SKM-1 treated with dmso at 0.1 percent for 144 hours (cell line): ENCODE results near the gene C3orf85.
"Not testable (repeated sequence)": the region's sequence is repeated elsewhere in the genome, so short reads cannot be mapped to it uniquely, and the experiment has no call there.

Source experiments
- DNase-seq: peaks from one replicate; lab custom pipeline; 2025; ENCODE audit not compliant: unreplicated experiment; lab: John Stamatoyannopoulos, UW

Gene C3orf85, protein sequence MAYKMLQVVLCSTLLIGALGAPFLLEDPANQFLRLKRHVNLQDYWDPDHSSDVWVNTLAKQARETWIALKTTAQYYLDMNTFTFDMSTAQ

DNA sequence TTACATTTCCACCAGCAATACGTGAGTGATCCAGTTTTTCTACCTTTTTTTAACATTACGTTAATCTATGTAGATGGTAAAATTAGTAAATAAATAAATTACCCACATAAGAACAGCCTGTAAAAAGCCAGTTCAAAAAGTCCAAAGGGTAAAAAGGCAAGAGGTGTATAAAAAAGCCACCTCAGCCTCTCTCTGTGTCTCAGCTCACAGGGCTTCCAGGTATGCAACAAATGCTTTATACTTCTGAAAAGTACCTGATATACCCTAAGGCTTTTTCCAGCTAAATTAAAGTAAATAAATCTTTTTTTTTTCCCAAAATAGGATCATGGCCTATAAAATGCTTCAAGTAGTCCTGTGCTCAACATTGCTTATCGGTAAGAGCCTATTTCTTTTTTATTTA lies at the start of gene C3orf85:
Gene C3orf85, plus strand, starts transcription at position 197 of the 400 bp plus-strand sequence. Its CDS starts 129 bp downstream, at position 326.
- DNase-seq: no peak

DNA sequence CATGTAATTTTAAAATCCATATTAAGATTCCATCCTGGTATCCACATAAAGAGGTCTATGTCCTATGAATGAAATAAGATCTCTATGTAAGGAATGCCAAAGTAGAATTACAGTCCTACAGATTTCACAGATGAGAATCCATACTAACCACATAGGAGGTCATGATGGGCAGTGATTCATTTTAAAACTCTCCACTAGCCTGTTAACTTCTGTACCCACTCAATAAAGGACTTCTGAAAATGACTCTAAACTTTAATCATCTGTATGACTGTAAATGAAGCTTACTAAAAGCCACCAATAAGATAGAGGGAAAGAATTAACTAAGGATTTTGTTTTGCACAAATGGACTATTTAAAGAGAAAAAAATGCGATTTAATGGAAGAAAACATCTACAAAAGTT lies 47.3 kb upstream of the C3orf85 start:
- no peak for DNase-seq

DNA sequence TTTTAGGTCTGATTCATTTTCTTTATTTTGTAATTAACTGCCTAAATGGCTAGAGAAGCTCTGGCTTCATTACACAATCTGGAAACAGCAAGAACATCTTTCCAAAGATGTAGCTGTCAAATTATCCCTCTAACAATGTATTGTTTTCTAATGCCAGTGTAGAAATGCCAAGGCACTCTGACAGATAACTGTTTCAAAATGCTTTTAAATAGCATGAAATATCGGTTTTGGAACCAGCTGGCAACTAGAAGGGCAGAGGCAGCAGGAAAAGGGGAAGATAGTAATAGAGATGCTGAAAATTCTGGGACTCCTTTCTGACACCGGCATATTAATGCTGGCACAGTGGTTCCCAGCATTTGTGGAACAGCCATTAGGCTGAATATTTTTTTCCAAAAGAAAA lies 44.7 kb upstream of the C3orf85 start:
- no peak for DNase-seq

DNA sequence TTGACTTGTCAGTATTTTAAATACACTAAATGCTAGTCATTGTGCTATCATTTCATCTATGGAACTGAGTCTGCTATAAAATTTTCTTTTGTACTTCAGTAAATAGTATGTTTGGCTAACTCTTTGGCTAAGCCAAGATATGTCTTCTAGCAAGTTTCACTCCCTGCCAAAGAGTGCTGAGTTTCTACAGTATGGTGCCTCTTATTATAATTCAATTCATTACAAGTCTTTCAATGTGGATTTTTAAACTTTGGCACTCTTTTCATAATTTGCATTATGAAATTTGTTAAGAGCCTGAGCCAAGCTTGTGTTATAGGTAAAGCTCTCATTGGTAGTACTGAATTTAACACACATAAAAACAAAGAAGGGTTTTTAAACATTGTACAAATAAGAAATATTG lies 43.0 kb upstream of the C3orf85 start:
- no peak for DNase-seq

DNA sequence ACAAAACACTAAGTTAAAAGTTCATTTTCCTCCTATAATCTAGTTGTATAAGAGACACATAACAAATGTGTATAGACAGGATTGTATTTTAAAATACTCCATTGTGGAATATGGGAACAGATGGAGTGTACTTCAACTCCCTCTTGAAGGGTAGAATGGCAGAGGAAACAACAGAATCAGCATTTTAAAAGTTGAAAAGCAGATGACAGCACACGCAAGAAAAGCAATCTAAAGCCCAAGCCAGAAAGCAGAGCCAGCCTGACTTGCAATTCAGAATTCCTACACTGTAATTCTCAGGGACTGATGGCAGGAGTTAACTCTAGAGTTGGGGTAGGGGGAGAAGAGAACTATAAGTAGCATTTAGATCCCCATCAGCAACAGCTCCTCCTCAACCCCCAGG lies 41.4 kb upstream of the C3orf85 start:
- no peak for DNase-seq

DNA sequence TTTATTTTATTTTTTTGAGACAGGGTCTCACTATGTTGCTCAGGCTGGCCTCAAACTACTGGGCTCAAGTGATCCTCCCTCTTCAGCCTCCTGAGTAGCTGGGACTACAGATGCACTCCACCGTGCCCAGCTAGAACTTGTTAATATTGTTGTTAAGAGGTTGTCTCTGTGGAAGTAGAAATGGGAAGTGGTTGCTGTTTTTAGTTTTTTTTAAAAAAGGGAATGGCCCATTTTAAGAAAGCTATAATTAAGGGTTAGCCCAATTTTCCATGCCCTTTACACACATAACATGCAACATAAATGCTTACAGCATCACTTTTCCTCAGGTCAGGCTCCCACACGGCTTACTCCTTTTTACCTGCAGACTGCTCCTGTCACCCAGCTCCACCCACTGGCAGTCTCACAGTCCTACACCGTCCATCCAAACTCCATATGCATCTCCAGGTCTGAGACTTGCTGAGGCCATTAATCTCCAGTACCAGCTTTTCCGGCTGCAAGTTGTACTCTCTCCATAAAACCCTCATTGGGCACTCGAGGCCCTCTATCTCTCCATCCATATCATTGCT lies 38.4 kb upstream of the C3orf85 start:
- DNase-seq: peak; percentile 20

DNA sequence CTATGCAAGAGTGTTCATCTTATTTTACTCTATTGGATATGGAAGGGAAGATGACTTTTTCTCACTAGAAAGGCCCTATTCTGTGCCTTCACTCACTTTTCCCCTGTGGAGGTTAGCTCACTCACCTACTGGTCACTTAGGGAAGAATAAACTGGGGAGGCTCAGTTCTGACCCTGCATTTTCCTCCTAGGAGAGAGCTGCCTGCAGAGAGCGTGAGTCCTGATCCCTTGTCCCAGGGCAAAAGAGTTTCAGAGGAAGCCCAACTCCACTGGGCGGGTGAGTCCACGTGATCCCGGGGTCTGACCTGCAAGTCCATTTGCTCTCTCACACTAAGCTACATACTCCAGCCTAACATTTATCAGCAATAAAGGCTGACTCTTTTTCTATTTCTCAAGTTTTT lies 26.9 kb upstream of the C3orf85 start:
- no peak for DNase-seq

DNA sequence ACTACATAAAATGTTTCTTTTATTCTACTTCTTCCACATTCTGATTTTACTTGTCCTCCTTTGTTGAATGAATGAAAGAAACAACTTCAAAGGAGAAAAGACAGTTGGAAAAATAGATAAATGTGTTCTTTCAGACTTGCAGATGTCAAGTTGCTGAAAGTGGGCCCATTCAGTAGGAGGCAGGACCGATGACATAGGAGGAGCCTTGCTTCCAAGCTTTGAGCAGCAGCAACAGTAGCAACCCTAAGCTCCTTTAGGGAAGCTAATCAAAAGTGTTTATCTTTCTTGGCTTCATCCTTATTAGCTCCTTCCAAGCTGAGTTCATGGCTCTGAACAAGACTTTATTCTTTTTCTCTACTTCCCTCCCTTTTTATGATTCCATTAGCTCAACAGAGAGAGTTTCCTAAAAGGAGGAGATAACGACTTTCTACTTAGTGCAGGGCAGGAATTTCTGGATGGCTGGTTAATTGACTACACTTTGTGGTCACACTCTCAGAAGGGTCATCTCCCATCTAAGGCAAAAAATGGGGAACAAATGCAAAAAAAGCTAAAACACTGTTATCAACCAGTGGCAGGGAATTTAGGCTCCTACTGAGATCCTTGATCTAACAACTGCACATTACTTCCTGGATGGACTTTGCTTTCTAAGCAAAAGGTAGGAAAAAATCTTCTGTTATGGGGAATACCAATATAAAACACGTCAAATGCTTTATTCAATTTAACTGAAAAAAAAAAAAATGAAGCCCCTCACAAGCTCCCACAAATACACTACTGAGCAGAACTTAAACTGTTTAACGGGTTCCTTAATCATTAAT lies 23.4 kb upstream of the C3orf85 start:
- DNase-seq: no peak

DNA sequence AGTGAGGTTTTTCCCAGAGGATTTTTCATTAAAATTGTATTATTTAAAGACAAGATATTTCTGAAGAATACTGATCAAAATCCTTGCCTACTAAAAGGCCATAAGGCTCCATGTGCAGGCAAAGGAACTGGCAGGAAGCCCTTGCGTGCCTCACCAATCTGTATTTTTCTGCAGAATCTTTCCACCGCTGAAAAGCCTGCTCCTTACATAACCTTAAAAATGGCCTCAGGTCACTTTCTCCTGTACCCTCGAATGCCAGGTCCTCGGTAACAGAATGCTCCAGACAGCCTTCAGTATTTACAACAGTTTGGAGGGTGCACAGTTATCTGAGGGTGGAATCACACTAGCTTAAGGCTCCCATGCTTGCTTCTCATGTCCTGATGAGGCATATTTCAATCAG lies 21.8 kb upstream of the C3orf85 start:
- DNase-seq: no peak

DNA sequence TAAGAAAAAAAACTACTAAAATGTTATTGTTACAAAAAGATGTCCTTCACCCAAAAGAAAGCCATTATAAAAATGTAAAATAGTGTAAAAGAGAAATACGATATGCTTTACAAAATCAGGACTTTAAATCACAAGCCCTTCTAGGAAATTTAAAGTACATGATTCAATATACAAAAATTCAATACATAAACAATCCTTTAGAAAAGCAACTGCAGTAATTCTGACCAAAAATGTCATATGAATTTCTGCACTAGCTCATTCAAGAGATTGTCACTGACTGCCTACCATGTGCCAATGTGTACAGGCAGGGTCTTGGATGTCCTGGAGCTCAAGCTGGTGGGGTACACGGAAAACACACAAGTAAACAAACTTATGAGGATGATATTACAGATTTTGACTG lies 21.1 kb upstream of the C3orf85 start:
- DNase-seq: no peak

DNA sequence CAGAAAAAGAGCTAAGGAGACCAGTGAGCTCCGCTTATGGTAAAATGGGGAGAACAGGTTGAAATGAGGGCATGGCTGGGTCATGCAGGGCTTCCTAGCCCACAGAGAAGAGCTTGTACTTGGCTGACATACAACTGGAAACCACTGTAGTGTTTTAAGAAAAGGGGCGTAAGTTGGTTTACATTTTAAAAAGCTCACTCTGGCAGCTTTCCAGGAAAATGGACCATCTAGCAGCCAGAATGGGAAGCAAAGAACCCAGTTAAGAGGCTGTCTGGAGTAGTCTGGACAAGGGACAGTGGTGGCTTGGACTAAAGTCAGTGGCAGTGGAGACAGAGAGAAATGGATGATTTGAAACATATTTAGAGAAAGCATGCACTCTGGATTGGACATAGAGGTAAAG lies 20.5 kb upstream of the C3orf85 start:
- no peak for DNase-seq

DNA sequence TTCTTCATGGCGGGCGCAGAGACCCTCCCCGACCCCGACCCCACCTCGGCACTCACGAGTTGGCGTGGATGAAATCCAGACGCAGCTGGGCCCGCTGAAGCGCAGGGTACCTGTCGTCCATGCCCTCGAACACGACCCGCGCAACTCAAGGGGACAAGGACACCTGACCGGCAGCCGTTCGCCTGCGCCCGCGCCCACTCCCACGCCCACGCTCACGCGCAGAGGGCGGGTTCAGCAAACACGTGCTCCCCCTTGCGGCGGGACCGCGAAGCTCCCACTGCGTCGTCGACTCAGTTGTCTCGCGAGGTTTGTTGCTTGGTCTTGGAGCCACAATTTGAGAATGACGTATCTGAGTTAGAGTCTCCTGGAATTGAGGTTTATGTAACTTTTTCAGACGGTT lies 18.6 kb upstream of the C3orf85 start, which contains the start of gene MORC1:
Gene MORC1, minus strand, starts transcription at position 196 of the 400 bp plus-strand sequence. Its CDS starts 75 bp downstream, at position 121.
- no peak for DNase-seq

DNA sequence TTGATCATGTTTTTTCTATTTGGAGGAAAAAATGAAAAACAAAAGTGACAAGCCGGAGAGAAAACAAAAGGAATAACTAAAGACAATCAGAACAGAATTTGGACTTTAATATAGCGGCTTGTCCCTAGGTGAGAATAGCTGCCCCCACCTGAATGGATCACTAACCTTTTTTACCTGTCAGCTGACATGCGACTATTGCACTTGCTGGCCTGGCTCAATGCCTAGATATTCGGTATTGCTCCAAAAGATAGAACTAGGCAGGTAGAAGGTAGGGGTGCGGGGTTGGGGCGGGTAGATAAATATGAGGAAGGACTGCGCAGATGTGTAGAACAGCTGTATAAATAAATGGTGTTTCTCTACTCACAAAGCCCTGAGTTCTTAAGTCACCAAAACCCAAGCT lies 17.9 kb upstream of the C3orf85 start:
- DNase-seq: no peak

DNA sequence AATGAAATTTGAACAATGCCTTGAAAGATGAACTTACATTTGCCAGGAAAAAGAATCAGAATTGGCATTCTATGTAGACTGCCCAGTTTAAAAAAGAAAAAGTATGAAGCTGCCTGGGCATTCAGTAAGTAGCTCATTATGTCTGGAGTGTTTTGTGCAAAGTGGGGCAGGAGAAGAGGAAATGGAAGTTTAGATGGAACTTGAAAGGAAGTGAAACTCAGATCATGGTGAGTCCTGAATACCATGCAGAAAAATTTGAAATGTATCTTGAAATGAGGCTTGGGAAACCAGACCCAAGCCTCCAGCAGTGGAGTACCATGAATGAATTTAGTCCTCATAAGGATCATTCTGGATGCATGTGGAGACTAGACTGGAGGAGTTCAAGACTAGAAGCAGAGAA lies 13.8 kb upstream of the C3orf85 start:
- no peak for DNase-seq

DNA sequence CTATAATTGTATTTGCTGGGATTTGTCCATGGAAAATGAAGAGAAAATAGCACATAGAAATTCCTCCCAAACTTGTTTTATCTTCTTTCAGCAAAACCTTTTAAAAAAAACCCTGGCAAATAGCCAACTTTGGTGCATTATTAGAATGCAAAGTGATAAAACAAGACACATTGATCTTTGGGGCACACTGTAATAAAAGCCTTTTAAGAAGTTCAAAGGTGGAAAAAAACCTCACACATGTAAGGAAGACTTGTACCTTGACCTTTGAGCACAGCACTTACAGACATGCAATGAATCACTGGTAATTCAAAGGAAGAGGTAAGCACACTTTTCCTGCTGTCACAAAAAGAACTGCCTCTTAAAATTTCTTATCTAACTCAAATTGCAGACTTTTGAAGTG lies 10.6 kb upstream of the C3orf85 start:
- no peak for DNase-seq

DNA sequence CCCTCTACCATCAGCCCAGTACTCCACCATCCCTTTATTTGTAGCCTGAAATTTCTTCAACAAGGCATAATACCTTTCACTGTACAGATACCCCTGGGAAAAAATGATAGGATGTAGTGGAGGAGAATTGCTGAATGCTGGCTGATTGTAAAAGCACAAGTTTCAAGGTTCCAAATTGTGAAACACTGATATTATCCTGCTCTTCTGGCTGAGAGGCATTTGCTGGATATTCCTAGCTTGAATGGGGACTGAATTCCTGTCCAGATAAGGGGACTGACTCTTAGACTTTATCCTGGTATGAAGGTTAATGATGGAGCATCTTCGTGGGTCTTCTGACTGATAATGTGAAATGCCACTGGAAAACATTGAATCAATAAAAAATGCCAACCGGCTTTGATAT lies 9.0 kb upstream of the C3orf85 start:
- no peak for DNase-seq

DNA sequence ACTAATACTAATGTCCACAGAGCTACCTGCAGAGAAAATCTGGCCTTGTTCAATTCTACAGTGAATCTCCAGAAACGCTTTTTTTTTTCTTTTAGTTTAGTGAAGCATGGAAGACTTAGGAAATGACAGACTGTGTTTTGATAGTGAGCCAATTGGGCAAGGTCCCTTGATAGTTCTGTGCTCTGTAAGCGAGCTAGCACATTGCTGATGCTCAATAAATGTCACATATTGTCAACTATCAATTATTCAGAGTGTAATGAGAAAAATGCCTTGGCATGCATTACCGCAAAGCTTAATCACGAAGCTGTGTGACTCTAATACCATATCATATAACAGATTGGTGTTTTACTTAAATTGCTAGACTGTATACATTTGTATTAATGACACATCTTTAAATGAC lies 5.2 kb upstream of the C3orf85 start:
- no peak for DNase-seq

DNA sequence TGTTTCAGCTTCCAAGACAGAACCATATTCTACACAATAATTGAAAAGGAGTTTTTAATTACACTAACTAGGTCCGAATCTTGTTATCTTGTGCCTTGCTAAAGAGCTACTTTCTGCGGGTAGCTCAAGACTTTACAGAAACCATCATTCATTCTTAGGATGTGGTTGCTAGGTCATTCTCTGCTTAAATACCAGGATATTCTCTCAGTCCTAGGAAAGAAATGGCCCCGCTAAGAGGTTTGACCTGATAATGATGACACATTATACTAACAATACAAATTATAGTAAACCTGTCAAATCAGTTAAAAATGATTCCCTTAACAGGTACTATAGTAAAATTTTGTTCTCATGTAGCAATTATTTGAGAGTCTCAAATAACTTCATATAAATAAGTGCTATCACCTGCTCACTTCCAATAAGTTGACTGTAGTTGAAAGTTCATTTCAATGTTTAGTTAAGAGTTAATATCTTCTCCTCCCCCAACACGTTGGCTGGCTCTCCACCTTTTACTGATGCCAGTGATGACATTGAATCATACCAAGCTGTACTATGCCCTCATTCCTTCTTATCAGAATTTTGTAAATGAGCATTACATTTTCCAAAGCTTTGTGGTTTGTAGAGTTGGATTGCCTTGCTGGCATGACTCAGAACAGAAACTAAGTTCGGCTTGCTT lies 3.6 kb upstream of the C3orf85 start:
- DNase-seq: no peak

DNA sequence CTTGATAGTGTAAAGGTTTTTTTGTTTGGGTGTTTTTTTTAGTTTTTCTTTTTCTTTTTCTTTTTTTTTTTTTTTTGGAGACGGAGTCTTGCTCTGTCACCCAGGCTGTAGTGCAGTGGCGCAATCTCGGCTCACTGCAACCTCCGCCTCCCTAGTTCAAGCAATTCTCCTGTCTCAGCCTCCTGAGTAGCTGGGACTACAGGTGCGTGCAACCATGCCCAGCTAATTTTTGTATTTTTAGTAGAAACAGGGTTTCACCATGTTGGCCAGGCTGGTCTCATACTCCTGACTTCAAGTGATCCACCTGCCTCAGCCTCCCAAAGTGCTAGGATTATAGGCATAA lies 3.1 kb upstream of the C3orf85 start:
- not testable (repeated sequence) for DNase-seq

DNA sequence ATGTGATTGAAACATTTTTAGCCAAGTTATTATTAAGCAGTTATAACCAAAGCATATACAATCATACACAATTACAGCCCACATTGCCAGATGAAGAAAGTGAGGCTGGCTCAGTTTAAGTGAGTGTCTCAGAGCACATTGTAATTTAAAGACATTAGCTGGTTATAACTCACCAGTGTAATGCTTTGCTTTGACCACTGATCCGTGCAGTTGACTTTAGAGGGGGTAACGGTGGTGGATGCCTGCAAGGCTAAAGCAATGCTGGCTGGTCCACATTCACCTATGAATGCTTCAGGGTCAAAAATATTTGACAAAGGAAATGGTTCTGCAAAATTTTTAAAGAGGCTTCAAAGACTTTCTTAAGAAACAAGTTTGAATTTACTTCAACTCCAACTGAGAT lies 1.2 kb downstream of the C3orf85 start:
- DNase-seq: no peak

DNA sequence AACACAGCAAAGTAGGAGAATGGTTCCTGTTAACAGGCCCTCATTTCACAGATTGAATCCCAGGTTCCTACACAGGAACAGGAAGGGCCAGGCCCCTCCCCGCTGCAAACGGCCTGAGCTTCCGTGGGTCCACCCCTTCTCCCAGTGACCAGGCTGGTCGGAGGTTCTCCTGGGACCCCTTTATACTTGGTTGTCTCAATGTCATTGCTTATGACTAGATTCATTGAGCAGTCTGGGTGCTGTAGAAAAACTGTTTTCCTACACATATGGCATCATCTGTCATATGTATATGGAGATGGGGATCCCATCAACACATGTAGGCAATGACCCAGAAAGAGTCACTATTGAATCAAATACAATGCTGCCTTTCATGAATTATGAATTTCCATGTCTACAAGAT lies 3.8 kb downstream of the C3orf85 start:
- DNase-seq: no peak

DNA sequence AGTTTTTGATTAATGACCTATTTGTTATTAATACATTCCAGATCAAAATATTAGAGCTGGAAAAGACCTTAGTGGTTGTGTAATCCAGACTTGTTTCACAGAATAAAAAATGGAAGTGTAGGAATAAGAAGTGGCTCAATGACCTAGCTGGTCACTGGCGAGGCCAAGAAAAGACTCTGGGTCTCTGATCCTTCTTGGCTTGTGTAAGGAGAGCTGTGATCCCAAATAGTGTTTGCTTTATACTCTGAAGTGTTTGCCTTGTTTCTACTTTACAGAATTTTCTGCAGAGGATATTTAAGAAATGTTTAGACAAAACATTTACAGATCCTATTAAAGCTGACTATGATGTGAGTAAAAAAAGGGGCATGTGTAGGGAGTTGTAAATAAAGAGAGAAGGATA lies 7.1 kb downstream of the C3orf85 start:
- no peak for DNase-seq
